SK-N-MC (cell line): ENCODE results near the gene MVK.

Experiments
- DNase-seq: peaks from one replicate; pipeline ENCODE4 v3.0.0-alpha.2; 2011; ENCODE audit warnings: low read depth, low spot score
- H3K27ac ChIP-seq: fragments of 200-600 bp; sonication (generic); 2 replicates; pipeline ENCODE4 v1.5.1; 2016; ENCODE audit warnings: mixed run types
- H3K36me3 ChIP-seq: fragments of 200-600 bp; sonication (generic); 2 replicates; pipeline ENCODE4 v1.6.1; 2017; ENCODE audit warnings: antibody characterized with exemption, low read length, mixed read lengths; ENCODE audit not compliant: insufficient read depth
- H3K4me3 ChIP-seq: fragments of 200-600 bp; sonication (generic); 2 replicates; pipeline ENCODE4 v1.5.1; 2016
- H3K9ac ChIP-seq: fragments of 200-600 bp; sonication (generic); 2 replicates; pipeline ENCODE4 v1.8.0; 2017; ENCODE audit warnings: mixed run types, mixed read lengths; ENCODE audit not compliant: insufficient read length
- H3K9me3 ChIP-seq: fragments of 200-600 bp; sonication (generic); 2 replicates; pipeline ENCODE4 v1.6.1; 2017; ENCODE audit warnings: low read depth, mild to moderate bottlenecking, antibody characterized with exemption, low read length, moderate library complexity, mixed read lengths
- EZH2 ChIP-seq: fragments of 200-600 bp; sonication (generic); IDR thresholded peaks from one replicate; pipeline ENCODE4 v1.6.1; 2017; ENCODE audit warnings: antibody characterized with exemption
- FOXP2 ChIP-seq: optimal IDR thresholded peaks from 2 replicates; pipeline ENCODE3; 2011; ENCODE audit warnings: mild to moderate bottlenecking, moderate library complexity; ENCODE audit not compliant: insufficient read depth; ENCODE audit errors: extremely low read length, control extremely low read depth
- POLR2AphosphoS5 ChIP-seq: IDR thresholded peaks from 2 replicates; pipeline ENCODE4 v1.6.1; 2012; ENCODE audit warnings: mild to moderate bottlenecking, low read depth, low read length, borderline replicate concordance

Gene MVK

GRCh38 chr12:109551108-109551507, 22.5 kb upstream of the MVK start:
- Histone ChIP-seq H3K9ac (no peak overlapping the region), H3K27ac (no peak overlapping the region), H3K9me3 (no peaks in the 10 kb centered on the region), H3K4me3 (no peak overlapping the region), H3K36me3 (no peaks in the 10 kb centered on the region)
- DNase-seq: no peak
- TF ChIP-seq FOXP2 (no peak), EZH2 (no peak), POLR2AphosphoS5 (no peak)

GRCh38 chr12:109552971-109553370, 20.6 kb upstream of the MVK start:
- Histone ChIP-seq H3K9ac (no peak overlapping the region), H3K9me3 (no peaks in the 10 kb centered on the region), H3K27ac (no peak overlapping the region), H3K36me3 (no peaks in the 10 kb centered on the region), H3K4me3 (no peak overlapping the region)
- no peak for DNase-seq
- TF ChIP-seq EZH2 (no peak), FOXP2 (no peak), POLR2AphosphoS5 (no peak)

- Histone ChIP-seq H3K9me3 (no peaks in the 10 kb centered on the region), H3K36me3 (no peaks in the 10 kb centered on the region), H3K9ac (no peak overlapping the region), H3K27ac (no peak overlapping the region), H3K4me3 (no peak overlapping the region)
- no peak for DNase-seq
- TF ChIP-seq EZH2: no peak
- TF ChIP-seq FOXP2: no peak
- TF ChIP-seq POLR2AphosphoS5: no peak
Observed at GRCh38 chr12:109553483-109553882, 20.1 kb upstream of the MVK start.

GRCh38 chr12:109553906-109554500, 19.6 kb upstream of the MVK start:
- no peak overlapping the region for H3K4me3 ChIP-seq
- H3K27ac ChIP-seq: no peak overlapping the region
- no peaks in the 10 kb centered on the region for H3K9me3 ChIP-seq
- TF ChIP-seq POLR2AphosphoS5: no peak
- TF ChIP-seq EZH2: no peak
- TF ChIP-seq FOXP2: no peak
- no peak overlapping the region for H3K9ac ChIP-seq
- no peak for DNase-seq
- no peaks in the 10 kb centered on the region for H3K36me3 ChIP-seq

GRCh38 chr12:109554761-109555160, 18.8 kb upstream of the MVK start:
- no peaks in the 10 kb centered on the region for H3K36me3 ChIP-seq
- H3K9ac ChIP-seq: no peak overlapping the region
- no peak for TF ChIP-seq EZH2
- no peak for TF ChIP-seq FOXP2
- TF ChIP-seq POLR2AphosphoS5: 0 out of 2 replicates have a peak, but pooled peaks have one; percentile 30
- no peak overlapping the region for H3K4me3 ChIP-seq
- H3K9me3 ChIP-seq: no peaks in the 10 kb centered on the region
- H3K27ac ChIP-seq: no peak overlapping the region
- no peak for DNase-seq

- Histone ChIP-seq H3K9me3 (no peaks in the 10 kb centered on the region), H3K9ac (no peak overlapping the region), H3K36me3 (no peaks in the 10 kb centered on the region), H3K27ac (no peak overlapping the region), H3K4me3 (no peak overlapping the region)
- DNase-seq: no peak
- TF ChIP-seq POLR2AphosphoS5 (no peak), FOXP2 (no peak), EZH2 (no peak)
Observed at GRCh38 chr12:109555431-109556315, 17.9 kb upstream of the MVK start.

- Histone ChIP-seq H3K9ac (no peak overlapping the region), H3K27ac (no peak overlapping the region)
- TF ChIP-seq POLR2AphosphoS5 (no peak), EZH2 (no peak), FOXP2 (no peak)
Observed at GRCh38 chr12:109557200-109557599, 16.4 kb upstream of the MVK start.

GRCh38 chr12:109557805-109558204, 15.8 kb upstream of the MVK start:
- DNase-seq: no peak
- H3K9me3 ChIP-seq: no peaks in the 10 kb centered on the region
- no peak overlapping the region for H3K27ac ChIP-seq
- TF ChIP-seq POLR2AphosphoS5 (no peak), EZH2 (no peak), FOXP2 (no peak)
- H3K4me3 ChIP-seq: no peak overlapping the region
- H3K36me3 ChIP-seq: peaks cover 4% of the 10 kb centered on the region; the same call in 1 of the 2 replicates
- H3K9ac ChIP-seq: no peak overlapping the region

More at GRCh38 chr12:109557200-109557599, 16.4 kb upstream of the MVK start:
- Histone ChIP-seq H3K9me3 (no peaks in the 10 kb centered on the region), H3K4me3 (no peak overlapping the region), H3K36me3 (no peaks in the 10 kb centered on the region; the same call in 1 of the 2 replicates)
- no peak for DNase-seq
